ENCODE measurements around the gene BAIAP2.

BAIAP2 gene, protein sequence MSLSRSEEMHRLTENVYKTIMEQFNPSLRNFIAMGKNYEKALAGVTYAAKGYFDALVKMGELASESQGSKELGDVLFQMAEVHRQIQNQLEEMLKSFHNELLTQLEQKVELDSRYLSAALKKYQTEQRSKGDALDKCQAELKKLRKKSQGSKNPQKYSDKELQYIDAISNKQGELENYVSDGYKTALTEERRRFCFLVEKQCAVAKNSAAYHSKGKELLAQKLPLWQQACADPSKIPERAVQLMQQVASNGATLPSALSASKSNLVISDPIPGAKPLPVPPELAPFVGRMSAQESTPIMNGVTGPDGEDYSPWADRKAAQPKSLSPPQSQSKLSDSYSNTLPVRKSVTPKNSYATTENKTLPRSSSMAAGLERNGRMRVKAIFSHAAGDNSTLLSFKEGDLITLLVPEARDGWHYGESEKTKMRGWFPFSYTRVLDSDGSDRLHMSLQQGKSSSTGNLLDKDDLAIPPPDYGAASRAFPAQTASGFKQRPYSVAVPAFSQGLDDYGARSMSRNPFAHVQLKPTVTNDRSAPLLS

GRCh38 chr17:81034779-81035520 lies at the start of gene BAIAP2:
TSS of gene BAIAP2 (plus strand) at chr17:81035151. CDS start at chr17:81035255, 104 bp downstream.
- DNase-seq (ENCODE audit: low spot score), result peak; percentile 100

GRCh38 chr17:80986046-80986445 lies 48.9 kb upstream of the BAIAP2 start:
- no peak for DNase-seq (ENCODE audit: low spot score)

DNA sequence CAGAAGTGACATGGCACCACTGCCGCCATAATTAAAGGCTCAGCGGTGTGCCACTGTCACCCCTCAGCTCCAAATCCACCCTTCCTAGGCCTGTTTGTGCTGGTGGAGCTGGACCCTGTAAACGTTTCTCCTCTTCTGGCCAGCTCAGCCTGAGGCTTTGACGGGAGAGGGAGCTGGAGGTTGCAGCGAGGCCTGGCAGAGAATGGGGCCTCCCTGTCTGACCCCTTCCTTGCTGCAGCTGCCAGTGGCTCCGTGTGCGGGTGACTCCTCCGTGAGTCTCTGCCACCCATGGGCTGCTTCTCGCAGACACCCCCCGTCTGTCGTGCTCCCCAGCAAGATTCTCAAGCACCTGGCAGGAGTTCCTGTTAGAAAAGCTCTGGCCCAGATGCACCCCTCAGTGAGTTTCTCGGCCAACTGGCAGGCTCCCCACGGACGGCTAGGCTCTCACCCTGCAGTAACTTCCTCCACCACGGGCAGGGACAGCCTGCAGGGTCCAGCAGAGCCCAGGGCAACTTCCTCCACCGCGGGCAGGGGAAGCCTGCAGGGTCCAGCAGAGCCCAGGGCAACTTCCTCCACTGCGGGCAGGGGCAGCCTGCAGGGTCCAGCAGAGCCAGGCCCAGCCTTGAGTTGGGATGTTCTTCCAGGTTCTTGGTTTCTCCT lies 48.0 kb upstream of the BAIAP2 start:
- DNase-seq (ENCODE audit: low spot score), result no peak

DNA sequence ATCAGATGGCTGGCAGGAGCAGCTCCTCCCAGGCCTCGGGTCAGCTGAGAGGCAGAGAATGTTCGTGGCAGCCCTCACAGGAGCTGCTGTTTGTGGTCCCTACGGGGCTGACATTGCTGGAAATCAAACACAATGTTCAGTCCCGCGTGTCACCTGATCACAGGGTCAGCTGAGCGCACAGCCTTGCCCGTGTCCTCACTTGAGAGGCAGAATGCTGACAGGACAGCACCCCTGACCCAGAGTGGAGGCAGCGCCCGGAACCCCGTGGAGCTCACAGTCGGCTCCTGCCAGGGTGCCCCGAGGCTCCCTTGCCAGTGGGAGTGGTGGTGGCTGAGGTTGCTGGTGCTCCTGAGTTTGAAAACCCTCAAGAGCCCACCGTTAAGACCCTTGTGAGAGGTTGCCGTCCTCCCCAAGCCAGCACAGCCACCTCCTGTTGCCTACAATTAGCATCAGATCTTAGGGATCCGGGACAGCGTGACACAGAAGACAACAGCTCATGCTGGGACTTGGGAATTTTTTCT lies 47.0 kb upstream of the BAIAP2 start:
- no peak for DNase-seq (ENCODE audit: low spot score)

DNA sequence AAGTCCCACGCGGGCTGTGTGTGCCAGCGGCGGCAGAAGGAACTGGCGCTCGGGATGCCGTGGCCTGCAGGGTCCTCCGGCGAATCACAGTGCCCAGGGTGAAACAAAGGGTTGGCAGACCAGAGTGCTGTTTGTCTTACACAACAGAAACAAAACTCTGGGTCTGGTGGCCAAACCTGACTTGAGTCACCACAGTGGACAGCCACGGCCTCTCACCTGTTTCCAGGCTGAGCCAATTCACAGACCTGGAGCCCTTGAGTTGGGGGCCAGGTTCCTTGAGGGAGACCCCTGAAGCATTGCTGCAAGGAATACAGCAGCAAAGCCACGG lies 45.4 kb upstream of the BAIAP2 start:
- no peak for DNase-seq (ENCODE audit: low spot score)

DNA sequence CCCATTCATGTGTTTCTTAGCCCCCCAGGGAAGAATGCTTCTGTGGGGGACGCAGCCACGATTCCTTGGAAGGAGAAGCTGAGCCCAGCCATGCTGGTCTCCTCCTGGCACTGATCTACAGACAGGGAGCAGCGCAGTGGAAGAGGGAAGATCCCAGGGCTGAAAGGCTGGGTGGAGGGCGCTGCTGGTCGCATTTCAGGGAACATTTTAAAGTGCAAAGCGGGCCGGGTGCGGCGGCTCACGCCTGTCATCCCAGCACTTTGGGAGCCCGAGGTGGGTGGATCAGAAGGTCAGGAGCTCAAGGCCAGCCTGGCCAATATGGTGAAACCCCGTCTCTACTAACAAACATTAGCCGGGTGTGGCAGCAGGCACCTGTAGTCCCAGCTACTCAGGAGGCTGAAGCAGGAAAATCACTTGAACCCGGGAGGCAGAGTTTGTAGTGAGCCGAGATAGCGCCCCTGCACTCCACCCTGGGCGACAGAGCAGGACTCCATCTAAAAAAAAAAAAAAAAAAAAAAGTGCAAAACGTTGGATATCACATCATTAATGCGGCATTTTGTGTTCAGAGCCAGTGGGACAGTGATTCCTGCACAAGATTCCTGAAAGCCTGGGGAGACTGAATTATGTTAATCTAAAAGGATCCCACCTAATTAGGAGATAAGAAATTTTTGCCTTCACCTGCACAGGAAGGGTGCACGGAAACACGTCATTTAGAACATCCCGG lies 43.9 kb upstream of the BAIAP2 start:
- peak; percentile 72 for DNase-seq (ENCODE audit: low spot score)

- peak; percentile 91 for DNase-seq (ENCODE audit: low spot score)
Measured at GRCh38 chr17:80991645-80992076, 43.3 kb upstream of the BAIAP2 start, which contains the start of gene CHMP6. TSS of gene CHMP6 (plus strand) at chr17:80991841. CDS start at chr17:80991919, 78 bp downstream.

- DNase-seq (ENCODE audit: low spot score), result no peak
Measured at GRCh38 chr17:80992077-80992947, 42.6 kb upstream of the BAIAP2 start.

DNA sequence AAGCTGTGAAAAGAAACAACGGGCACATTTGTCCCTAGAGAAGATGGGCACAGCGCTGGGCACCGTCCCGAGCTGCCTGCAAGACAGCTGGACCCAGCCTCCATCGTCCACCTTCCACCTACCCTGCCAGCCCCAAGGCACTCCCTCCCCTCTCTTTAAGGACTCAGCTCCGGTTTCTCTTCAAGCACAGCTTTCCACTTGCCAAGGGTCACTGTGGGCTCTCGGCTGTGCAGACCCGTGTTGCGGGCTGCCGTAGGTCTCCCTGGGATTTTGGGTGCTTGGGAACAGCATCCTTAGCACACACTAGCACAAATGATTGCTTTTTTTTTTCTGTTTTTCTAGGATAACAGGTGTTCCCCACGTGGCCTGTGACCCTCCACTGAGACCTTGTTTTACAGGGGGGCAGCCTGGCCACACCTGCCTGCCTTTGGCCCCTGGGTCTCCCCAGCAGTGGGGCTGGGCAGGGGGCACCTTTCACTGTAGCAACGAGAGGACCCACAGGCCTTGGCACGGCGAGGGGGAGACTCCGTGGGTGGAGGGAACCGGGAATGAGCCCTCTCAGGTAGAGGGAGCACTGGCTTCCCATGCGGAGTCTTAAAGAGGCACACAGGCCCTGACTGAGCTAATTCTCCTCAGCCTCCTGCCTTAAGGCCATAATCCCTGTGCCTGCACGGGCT lies 41.9 kb upstream of the BAIAP2 start:
- no peak for DNase-seq (ENCODE audit: low spot score)

GRCh38 chr17:80995131-80995530 lies 39.8 kb upstream of the BAIAP2 start:
- DNase-seq (ENCODE audit: low spot score), result no peak

- DNase-seq (ENCODE audit: low spot score), result no peak
Measured at GRCh38 chr17:80996422-80997305, 38.3 kb upstream of the BAIAP2 start.

- DNase-seq (ENCODE audit: low spot score), result no peak
Measured at GRCh38 chr17:80997424-80998117, 37.4 kb upstream of the BAIAP2 start.

- no peak for DNase-seq (ENCODE audit: low spot score)
Measured at GRCh38 chr17:80998118-80998747, 36.7 kb upstream of the BAIAP2 start.

- no peak for DNase-seq (ENCODE audit: low spot score)
Measured at GRCh38 chr17:80998748-80999535, 36.0 kb upstream of the BAIAP2 start.

DNA sequence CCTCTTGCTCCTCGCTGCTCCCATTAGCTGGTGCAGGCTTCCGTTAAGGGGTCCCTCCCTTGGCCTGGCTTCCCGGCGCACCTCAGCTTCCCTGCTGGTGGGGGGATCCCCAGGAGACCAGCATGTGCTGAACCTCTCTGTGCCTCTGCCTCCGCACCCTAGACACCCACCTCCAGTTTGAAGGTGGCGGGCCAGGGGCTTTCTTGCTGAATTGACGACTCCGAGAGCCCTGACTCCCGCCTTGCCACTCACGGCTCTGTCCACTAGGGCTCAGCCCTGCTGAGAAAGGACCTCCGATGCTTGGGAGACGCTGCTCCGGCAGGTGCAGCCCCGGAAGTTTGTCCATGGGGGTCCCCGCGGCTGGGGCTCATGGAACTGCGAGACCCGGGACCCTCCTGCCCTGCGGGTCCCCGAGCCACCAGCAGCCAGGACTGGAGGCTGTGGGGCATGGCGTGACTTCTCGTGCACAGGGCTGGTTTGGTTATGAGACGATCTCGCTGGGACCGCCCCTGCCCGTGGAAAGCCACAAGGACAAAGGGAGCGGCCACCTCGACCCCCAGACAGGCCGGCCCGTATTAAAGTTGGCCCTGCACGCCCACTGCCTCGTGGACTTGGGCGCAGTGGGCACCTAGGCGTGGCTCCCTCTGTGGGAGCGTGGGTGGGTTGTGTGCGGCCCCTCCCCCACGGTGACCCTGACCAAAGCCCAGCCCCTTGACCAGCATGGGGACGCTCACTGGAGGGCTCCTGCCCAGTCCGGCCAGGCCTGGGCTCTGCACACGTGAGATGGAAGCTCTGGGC lies 35.2 kb upstream of the BAIAP2 start:
- DNase-seq (ENCODE audit: low spot score), result no peak

- no peak for DNase-seq (ENCODE audit: low spot score)
Measured at GRCh38 chr17:81000334-81000630, 34.7 kb upstream of the BAIAP2 start.

Measured in HuH-7 (cell line).